Stimulated activated CD8-positive, alpha-beta memory T cell treated with anti-CD3 and anti-CD28 coated beads, Interleukin-4, amount 100 ng/mL, for 24 hours (primary cell): ENCODE results near the gene CACNG3.
"Not testable (repeated sequence)": the region's sequence is repeated elsewhere in the genome, so short reads cannot be mapped to it uniquely, and the experiment has no call there.

Experiments used
- DNase-seq: peaks from one replicate; pipeline ENCODE4 v3.0.0-alpha.2; 2020; ENCODE audit warnings: low read depth

Gene CACNG3

DNA sequence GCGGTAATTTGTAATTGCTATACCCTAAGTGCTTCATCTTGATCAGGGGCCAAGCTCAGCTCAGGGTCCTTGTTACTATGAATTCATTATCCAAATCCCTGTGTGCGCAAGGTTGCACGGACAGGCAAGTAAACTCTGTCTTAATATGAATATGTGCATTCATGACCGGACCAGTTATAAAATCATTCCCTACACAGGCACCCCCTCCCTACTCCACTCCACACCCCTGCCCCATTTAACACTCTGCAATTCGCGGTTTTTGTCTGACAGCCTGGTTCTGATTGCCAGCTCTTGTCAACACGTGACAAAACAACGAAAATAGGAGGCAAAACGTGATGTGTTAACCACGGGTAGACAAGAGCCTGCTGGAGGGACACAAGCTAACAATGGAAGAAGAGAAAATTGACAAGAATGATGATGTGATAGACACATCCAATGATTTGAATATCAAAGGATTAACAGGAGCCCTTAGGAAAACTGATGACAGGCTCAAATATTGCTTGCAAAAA is 76.5 kb downstream of the CACNG3 start:
- DNase-seq, result no peak

- no peak for DNase-seq
Measured at GRCh38 chr16:24336491-24336890, 80.4 kb downstream of the CACNG3 start.

- no peak for DNase-seq
Measured at GRCh38 chr16:24337013-24337412, 80.9 kb downstream of the CACNG3 start.

- DNase-seq, result not testable (repeated sequence)
Measured at GRCh38 chr16:24343829-24344228, 87.7 kb downstream of the CACNG3 start.

DNA sequence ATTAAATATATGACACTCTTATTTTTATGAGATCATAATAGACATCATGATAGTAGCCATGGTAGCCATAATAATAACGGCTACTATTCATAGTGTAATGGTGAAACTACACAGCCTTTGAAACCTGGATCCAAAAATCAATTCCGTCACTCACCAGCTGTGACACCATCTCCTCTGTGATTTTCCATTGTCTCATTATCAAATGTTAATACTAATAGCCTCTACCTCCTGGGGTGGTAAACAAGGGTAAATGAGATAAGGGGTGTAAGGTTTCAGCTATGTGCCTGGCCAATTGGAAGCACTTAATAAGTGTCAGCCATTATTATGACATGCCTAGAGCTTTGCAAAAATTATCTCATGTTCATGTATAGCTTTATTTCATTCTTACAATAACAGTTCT is 88.6 kb downstream of the CACNG3 start:
- DNase-seq, result no peak

DNA sequence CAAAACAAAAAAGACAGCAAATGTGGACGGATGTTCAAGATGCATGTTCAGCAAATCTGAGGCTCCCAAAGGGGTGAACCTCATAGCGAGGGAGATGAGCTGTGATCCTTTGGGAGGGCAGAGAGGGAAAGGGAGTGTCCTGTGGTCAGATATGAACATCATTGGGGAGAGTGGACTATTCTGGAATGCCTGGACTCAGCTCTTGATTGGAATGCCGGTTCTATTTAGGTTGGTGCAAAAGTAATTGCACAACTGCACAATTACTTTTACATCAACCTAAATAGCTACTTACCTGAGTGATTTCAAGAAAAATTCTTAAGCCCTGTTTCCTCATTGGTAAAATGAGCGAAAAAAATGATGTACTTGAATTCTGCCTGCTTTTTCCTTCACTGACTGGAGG is 89.6 kb downstream of the CACNG3 start:
- DNase-seq, result no peak

DNA sequence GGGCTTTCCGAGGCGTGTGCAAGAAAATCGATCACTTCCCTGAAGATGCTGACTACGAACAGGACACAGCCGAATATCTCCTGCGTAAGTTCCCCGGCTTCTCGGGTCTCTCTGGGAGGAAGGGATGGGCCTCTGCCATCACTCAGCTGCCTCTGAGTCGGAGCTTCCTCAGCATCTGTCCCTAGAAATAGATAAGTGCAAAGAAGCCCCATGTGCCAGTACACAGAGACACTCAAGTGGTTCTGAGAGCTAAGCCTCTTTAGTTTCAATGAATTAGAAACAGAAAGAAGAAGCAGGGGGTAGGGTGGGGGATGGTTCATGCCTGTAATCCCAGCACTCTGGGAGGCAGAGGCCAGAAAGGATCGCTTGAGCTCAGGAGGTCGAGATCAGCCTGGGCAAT is 90.6 kb downstream of the CACNG3 start:
- DNase-seq, result no peak

GRCh38 chr16:24347556-24347955 is 91.4 kb downstream of the CACNG3 start:
- no peak for DNase-seq

- DNase-seq, result no peak
Measured at GRCh38 chr16:24348545-24349290, 92.6 kb downstream of the CACNG3 start.

DNA sequence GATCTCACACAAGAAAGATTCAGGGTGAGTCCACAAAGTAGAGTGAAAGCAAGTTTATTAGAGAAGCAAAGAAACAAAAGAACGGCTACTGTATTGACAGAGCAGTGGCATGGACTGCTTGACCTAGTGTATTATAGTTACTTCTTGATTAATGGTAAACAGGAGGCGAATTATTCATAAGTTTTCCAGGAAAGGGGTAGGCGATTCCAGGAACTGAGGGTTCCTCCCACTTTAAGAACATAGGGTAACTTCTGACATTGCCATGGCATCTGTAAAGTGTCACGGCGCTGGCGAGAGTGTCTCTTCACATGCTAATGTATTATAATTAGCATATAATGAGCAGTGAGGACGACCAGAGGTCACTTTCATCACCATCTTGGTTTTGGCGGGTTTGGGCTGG is 93.2 kb downstream of the CACNG3 start:
- DNase-seq, result no peak

- no peak for DNase-seq
Measured at GRCh38 chr16:24352746-24353145, 96.6 kb downstream of the CACNG3 start.

- DNase-seq, result no peak
Measured at GRCh38 chr16:24353622-24354021, 97.5 kb downstream of the CACNG3 start.

- DNase-seq, result no peak
Measured at GRCh38 chr16:24357511-24357910, 101.4 kb downstream of the CACNG3 start.

- DNase-seq, result no peak
Measured at GRCh38 chr16:24358117-24358516, 102.0 kb downstream of the CACNG3 start.

DNA sequence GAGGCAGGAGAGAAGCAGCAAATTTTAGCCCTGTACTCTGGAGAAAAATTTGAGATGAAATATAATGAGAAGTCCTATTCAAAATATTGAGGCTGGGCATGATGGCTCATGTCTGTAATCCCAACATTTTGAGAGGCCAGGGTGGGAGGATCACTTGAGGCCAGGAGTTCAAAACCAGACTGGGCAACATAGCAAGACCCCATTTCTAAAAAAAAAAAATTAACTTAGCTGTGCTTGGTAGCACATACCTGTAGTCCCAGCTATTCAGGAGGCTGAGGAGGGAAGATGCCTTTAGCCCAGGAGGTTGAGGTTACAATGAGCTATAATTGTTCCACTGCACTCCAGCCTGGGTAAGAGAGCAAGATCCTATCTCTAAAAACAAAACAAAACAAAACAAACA is 103.4 kb downstream of the CACNG3 start:
- DNase-seq, result no peak

- DNase-seq, result no peak
Measured at GRCh38 chr16:24360936-24361335, 104.8 kb downstream of the CACNG3 start.

- no peak for DNase-seq
Measured at GRCh38 chr16:24364596-24364995, 108.5 kb downstream of the CACNG3 start.

- DNase-seq, result no peak
Measured at GRCh38 chr16:24367186-24367710, 111.1 kb downstream of the CACNG3 start.

DNA sequence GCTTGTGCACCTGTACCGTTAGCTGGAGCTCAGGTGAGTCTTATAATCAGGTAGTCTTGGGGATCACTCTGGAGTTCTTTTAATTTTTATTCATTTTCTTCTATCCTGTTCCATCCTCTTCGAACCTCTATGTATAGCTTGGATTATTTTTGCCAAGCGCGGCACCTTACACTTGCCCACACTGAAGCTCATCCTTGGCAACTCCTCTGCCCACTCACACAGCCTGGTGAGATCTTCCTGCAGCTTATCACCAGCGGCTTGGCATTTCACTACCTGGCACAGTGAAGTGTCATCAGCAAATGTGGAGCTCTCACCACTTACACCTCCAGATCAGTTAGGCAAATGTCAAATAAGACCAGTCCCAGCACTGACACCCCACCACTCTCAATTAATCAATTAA is 116.7 kb downstream of the CACNG3 start:
- DNase-seq, result no peak

GRCh38 chr16:24378999-24379398 is 122.9 kb downstream of the CACNG3 start:
- no peak for DNase-seq

DNA sequence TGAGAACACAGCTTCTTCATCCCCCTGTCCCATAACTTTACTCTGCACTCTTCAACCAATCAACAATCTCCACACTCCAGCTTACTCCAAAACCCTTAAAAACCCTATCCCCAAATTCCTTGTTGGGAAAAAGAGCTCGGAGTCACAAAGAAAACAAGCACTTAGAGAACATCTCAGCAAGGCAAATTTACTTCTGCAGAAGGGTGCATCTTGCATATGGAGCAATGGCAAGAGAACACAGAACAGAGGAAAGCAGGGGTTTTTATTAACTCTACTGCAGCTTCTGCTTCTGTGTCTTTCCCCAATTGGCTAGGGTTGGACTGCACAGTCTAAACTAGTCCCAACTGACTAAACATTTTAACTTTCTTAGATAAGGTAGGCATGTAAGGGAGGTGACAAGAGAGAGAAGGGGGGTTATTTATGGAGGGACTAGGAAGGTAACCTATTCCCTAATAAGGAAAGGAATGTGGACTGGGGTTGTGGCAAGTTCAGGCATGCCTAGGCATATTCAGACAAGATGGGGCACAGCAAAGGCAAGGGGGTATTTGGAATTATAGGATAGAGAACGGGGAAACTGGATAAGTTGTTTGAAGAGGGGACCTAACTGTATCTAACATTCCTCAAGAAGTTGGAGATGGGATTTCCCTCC is 125.5 kb downstream of the CACNG3 start:
- DNase-seq, result no peak

- no peak for DNase-seq
Measured at GRCh38 chr16:24382762-24383407, 126.8 kb downstream of the CACNG3 start.

- no peak for DNase-seq
Measured at GRCh38 chr16:24394341-24394740, 138.2 kb downstream of the CACNG3 start.
